GM21619 (cell line): ENCODE measurements around the gene PKNOX2.

Experiments
- ATAC-seq: cut with Tn5 transposase; IDR thresholded peaks from one replicate; pipeline ENCODE4 v1.9.1; 2021; ENCODE audit not compliant: unreplicated experiment

Gene PKNOX2

DNA sequence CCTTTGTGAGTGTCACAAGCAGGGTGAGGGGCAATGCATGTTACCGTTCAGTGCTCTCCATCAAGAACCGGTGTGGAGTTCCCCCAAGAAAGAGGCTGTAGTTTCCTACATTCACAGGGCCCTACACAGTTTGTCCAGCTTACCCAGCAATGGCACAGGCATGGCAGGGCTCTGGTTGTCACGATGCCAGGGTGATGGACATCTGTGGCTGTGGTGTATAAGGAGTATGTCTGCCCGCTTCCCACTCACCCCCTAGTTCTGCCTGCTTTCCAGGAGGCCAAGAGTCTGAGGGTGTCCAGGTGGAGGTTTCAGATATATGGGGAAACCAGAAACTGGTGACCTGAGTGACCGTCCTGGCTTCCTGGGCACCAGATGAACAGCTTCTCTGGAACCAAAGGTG, 116.1 kb downstream of the PKNOX2 start:
- ATAC-seq: no peak

DNA sequence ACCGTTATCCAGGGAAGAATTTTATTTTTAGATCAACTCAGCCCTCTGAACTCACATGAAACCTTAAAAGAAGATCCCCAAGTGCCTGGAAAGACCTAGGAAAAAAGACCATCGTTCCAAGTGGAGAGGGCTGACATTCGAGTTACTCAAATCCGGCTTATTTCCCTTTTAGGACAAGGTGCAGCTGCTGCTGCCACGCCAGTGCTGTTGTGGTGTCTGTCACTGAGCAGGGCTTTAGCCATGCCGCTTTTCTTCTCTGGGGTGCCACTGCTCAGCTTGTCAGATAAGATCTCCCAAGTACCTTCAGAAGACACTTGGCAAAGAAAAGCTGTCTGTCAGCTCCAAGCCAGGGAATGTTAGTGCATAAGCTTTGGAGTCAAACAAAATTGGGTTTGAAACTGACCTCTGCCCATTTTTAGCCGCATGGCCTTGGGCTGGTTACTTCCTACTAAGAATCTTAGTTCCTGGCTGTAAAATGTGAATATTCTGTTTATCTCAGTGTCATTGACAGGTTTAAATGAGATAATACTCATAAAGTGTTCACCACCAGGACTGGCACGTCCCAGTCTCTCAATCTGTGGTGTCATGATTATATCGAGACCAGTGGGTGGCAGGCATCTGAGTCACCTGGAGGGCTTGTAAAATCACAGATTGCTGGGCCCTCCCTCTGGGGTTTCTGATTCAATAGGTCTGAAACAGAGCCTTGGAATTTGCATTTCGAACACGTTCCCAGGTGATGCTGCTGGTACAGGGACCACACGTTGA, 117.5 kb downstream of the PKNOX2 start:
- no peak for ATAC-seq

DNA sequence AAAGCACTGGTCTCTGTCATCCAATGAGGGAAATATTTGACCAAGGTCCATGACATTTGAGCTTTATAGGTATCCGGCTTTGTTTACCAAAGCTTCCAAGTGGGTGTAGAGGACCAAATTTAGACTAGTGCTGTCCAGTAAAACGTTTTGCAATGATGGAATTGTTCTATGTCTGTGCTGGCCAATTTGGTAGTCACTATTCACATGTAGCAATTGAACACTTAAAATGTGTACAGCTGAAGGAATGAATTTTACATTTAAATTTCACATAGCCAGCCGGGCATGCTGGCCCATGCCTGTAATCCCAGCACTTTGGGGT, 118.0 kb downstream of the PKNOX2 start:
- no peak for ATAC-seq

DNA sequence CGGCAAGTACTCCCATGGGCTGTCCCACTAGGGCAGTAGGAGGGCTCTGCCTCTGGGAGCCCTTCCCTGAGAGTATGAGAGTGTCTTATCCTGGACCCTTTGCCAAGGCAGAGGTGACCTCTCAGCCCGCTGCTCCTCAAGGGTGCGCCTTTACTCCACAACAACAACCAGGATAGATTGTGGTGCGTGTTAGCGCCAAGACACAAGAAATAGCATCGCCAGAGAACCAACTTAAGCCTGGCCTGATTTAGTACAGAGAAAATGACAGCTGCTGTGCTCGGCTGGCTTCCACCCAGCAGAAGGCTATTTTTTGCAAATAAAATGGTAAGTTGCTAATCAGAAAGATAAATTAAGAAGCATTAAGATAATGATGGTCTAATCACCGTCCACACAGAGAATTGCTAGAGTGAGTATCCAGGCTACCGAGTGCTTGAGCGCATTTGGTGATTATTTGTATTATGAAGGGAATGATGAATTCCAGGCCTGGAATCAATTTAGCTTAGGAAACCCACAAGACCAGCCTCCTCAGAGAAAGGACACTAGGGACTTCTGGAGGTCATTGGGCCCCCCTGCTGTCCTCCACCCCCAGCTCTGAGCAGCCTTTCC, 119.8 kb downstream of the PKNOX2 start:
- ATAC-seq: no peak

DNA sequence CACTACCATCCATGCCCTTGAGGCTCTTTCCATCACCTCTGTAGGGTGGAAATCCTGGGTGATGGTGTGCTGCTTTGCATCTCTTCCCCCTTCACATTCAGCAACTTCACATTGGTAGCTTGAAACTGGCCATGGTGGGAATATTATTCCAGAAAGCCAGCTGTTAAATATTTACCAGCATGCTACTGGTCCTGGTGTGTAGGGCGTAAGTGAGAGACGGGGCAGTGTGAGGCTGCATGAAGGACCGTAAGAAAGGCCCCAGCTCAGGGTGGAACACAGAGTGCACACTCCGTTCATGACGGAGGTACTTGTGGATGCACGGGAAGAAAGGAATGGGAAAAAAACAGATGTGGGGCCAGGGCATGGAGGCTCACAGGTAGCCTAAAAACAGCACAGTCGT, 121.3 kb downstream of the PKNOX2 start:
- ATAC-seq: no peak

DNA sequence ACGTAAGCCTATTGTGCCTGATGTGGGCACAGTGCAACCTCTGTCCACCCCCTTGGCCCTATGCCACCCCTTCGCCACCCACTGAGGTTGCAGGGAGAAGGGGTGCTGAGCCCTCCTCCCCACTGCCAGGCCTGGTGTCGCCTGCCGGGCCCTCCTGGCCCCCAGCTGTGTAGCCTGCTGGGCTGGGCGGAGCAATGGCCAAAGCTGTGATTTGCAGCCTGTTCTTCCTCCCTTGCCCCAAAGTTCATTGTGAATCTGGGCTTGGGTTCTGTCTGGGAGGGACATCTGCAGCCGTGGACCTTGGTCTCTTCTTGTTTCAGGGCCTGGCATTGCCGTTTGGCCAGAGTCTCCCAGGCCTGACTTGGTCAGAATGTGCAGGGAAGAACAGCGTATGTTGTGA, 121.9 kb downstream of the PKNOX2 start:
- ATAC-seq: no peak

DNA sequence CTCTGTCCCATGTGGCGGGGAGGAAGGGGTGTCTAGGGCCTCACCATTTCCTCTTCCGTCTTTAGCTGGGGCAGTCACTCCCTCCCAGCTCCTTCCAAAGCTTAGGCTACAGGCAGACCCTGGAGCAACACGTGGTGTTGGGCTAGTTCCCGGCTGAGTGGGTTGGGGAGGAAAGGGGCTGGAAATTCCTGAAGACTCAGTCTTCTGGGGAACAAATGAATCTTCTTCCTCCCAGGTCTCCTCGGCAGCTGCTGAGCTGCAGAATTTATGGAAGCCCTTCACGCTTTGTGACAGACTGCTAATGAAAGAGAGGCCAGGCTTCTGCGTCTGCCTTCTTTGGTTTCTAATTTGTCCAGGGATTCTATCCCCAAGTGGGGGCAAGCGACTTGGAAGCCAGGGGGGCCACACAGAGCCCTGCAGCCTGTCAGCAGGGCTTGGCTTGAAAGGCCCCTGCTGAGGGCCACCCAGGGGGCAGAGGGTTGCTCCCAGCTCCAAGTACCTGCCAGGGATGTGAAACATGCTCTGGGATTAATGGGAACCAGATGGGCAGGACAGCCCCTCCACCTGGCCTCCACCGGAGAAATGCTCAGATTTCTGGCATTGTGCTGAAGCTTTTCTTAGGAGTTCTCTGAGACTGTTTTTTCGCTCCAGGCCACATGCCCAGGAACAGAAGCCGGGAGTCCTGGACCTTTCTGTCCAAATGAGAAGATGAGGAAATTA, 123.1 kb downstream of the PKNOX2 start:
- no peak for ATAC-seq

DNA sequence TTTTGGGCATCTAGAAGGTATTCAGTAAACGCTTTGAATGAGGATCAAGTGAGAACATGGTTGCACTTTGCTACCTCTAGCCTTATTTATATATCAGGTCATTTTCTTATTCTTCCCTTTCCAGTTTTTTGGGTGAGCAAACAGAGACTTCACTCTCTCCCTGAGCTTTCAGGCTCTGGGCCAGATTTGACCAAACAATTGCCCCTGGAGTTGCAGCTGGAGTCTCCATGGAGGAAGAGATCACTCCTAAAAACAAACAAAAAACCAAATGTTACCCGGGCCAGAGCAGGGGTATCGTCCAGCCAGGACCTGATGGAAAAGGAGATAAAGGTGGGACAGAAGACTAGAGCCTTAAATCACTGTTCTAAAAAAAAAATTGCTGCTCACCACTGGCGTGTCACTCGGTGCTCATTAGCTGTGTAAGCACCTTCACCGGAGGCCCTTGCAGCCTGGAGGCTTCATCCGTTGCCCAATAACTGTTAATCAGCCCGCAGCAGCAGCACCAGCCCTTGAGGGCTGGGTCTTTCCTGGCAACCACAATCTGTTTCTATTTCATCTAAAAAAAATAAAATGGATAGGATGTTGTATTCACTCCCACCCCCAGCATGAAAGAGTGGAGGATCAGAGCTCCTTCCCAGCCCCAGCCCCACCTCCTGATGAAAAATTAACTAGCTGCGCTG, 125.0 kb downstream of the PKNOX2 start:
- ATAC-seq: no peak

DNA sequence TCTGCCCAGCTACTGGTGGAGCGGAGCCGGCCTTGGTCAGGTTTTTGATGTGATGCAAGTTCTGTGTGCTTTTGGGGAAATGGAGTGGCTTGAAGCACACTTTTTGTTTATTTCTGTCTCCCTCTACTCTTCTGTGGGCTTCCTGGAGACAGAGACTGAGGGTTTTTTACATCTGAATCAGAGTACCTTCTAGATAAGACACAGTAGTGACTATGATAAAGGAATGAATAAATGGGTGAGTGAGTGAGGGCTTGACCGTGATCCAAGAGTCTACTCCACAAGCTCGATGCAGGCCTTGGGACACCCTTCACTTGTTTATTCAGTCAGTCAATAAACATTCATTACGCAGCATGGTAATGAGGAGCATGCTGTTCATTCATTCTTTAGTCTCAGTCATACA, 125.7 kb downstream of the PKNOX2 start:
- ATAC-seq: no peak

DNA sequence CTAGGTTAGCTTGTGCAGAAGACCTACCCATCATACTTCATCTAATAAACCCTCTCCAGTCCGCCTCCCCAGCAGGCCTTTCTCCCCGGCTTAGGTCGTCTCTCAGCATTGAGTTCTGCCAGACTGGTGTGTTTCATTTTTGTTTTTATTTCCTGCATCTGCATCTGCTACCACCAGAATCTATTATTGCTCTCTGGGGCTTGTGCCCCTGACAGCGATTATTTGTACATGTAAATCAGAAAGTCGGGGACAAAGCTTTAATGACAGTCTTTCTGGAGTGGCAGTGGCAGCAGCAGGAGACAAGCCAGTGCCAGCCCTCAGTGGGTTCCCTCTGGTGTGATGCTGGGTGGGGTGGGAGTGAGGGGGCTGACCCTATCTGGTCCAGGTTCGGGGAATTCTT, 127.5 kb downstream of the PKNOX2 start:
- ATAC-seq: no peak

DNA sequence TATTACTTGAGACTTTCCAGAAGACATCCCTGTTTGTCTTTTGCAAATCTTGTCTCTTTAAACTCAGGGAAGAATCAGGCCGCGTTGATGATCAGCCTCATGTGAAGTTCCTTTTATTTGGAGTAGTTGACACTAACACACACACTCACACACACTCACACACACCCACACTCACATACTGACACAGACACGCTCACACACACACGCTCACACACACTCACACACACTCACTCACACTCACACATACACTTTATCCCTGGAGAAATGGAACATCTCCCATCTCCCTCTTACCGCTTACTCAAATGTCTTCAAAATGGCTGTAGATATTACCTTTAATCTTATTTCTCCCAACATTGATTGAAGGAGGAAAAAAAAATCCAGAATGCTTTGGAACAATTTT, 129.0 kb downstream of the PKNOX2 start:
- ATAC-seq: no peak

DNA sequence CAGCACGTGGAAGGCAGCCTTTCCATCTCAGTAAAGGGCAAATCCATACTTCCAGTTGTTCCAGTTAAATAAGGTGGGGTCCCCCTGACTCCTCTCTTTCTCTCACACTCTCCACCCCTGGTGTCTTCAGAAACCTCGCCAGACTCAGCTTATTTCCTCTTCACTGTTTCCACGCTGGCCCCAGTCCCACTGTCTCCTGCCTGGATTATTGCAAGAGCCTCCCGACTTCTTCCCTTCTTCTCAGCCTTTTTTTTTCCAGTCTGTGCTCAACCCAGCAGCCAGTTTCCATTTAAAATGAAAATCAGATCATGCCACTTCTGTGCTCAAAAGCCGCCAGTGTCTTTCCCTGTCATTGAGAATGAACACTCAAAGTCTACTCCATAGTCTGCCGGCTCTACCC, 131.4 kb downstream of the PKNOX2 start:
- no peak for ATAC-seq

DNA sequence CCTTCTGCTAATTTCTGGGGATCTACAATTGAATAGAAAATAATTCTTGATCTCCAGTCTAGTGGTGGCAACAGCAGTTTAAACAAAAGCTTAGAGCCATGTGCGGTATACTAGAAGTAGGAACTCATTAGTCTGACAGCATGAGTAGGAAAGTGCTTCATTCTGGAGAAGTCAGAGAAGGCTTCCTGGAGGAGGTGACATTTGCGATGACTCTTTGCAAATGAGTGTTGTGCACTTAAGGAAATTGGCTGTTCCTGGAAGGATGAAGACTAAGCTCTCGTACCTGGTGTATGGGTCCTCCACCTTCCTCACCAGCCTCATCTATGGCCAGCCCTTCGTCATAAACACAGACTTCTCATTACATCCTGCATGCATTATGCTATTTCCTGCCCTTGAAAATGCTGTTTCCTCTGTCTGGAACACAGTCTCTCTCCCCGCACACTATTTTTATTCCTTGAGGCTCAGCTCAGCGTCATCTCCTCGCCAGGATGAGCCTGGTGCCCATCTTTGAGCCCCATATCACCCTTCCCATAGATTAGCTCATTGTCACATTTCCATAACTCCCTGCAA, 132.9 kb downstream of the PKNOX2 start:
- no peak for ATAC-seq

DNA sequence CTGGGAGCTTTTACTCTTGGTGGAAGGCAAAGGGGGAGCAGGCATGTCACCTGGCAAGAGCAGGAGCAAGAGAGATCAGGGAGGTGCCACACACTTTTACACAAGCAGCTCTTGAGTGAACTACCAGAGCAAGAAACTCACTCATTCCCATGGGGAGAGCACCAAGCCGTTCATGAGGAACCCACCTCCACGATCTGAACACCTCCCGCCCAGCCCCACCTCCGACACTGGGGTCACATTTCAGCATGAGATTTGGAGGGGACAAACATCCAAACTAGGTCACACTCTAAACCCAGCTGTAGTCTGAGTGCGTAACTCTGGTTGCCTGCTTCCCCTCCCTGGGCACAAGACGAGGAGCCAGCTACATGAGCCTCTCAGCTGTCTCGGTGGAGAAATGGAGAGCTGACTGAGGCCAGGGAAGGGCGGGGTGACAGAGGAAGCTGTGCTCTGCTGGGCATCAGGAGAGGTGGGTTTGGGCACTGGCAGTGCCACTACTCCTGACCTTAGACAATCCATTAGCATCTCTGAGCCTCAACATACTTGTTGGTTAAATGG, 134.6 kb downstream of the PKNOX2 start:
- no peak for ATAC-seq

DNA sequence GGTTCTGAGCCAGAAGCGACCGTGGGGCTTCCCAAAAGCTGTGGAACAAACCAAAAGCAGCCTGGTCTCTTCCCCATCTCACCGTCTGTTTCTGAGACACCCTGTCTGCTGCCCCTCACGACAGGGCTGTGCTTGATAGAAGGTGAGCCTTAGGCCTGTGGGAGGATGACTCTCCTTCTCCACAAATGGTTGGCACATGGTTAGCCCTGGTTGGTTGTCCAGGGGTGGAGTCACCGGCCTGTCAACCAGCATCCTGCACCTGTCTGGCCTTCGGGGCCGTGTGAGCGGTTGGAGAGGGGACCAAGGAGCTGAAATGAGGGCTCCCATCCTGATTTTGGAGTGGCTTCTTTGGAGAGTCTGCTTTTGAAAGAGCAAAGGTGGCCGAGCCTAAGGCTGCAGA, 135.3 kb downstream of the PKNOX2 start:
- no peak for ATAC-seq

DNA sequence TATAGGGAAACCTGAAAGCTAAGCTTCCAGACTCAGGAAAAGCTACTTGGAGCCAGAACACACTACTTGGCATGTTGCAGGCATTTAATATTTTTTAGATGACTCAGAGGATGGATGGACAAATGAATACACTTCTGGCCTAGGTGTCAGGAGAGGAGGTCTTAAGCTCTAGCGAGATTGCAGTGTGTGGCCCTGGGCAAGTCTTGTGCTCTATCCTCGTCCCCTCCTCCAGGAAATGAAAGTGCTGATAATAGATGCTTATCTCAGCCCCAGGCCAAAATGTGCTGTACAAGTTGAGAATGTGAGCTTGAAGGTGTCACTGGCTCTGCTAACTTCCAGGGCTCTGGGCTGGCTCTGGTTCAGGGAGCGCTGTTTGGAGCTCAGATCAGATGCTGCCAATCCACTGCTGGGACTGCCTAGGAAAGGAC, 136.3 kb downstream of the PKNOX2 start:
- no peak for ATAC-seq

DNA sequence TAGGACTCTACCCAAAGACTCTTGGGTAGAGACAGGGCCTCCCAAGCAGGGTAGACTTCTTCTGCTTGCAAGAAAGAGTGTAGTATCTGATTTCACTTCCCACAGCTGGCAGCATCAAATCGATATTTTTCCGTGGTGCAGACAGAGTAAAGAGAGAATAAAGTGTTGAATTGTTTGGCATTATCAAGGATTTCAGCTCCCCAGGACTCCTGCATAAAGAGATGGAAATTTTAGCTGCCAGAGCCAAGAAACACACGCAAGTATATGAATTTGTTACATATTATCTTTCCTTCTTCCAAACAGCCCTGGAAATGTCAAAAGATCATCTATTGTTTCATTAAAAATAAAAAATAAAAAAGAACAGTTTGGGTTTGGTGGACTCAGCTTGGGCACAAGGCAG, 136.8 kb downstream of the PKNOX2 start:
- no peak for ATAC-seq

DNA sequence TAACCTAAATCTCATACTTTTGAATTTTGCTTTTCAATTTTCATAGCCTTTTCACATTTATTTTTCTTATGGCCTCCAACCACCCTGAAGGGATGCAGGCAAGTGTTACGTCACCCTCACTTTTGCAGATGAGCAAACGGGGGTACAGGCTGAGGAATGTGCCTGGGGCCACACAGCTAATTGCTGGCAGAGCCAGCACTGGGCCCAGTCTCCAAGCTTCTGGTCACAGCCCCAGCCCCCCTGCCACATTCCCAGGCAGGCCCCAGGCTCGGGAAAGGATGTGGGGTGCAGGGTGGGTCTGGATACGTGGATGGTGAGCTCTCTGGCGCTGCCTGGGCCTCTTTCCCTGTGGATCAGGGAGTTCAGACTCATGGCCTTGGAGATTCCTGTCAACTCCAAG, 138.6 kb downstream of the PKNOX2 start:
- no peak for ATAC-seq

DNA sequence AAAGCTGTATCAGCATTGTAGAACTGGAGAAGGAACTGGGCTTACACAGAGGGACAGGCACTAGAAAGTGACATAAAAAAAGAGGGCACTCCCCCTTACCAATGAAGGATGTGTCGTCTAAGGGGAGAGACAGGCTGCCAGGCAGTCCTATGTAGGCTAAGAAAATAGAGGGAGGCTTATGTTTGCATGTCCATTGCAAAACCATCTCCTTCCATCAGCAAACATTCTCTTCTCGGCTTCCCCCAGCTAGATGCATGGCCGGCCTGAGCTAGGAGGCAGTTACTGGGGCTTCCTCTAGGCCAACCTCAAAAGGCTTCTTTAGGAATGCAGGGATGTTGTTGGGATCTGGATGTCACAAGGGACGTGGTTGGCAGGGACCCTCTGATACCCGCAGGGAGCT, 139.1 kb downstream of the PKNOX2 start:
- no peak for ATAC-seq

DNA sequence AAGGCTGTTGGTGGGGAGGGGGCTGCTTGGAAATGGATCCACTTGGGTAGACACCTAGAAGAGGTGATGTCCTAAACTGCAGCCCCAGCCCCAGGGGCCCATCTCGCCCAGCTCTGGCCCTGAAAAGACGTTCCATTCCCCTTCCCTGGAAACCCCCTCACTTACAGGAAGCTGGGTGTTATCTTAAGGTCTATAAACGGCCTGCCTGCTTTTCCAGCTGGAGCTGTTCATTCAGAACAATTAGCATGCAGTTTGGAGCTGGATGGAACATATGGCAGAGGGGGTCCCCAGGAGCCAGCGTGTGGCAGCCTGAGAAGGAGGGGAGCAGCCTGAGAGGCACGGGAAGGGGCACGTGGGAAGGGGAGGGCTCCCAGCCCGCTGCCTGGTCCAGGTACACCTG, 139.6 kb downstream of the PKNOX2 start:
- no peak for ATAC-seq

DNA sequence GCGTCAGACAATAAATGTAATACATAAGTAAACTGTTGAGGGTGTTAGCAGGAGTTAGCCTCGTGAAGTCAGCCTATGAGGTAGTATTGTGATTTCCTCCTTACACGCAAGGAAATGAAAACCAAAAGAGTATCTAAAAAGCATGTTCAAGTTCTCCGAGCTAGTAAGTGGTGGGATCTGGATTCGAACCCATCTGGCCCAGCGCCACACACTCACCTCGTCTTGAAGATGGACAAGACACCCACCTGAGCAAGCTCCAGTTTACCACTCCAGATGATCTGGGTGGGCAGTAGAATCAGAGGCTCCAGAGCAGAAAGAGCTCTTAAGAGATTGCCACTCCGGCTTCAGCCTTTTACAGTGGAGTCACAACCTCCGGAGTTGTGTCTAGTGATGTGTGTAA, 140.3 kb downstream of the PKNOX2 start:
- ATAC-seq: no peak
